Measurements from ENCODE around the gene GABRG3.

Gene GABRG3

DNA sequence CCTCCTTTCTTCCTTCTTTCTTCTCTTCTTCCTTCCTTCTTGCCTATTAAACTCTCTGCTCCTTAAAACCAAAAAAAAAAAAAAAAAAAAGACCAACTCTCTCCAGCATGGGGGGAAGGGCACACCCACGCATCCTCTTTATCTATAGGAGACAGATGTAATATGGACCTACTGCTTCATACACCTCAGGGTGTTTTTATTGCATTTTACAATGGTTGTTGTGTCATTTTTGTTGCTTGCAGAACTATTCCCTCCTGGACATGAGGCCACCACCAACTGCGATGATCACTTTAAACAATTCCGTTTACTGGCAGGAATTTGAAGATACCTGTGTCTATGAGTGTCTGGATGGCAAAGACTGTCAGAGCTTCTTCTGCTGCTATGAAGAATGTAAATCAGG is 561.4 kb downstream of the GABRG3 start:
- DNase-seq: no peak

DNA sequence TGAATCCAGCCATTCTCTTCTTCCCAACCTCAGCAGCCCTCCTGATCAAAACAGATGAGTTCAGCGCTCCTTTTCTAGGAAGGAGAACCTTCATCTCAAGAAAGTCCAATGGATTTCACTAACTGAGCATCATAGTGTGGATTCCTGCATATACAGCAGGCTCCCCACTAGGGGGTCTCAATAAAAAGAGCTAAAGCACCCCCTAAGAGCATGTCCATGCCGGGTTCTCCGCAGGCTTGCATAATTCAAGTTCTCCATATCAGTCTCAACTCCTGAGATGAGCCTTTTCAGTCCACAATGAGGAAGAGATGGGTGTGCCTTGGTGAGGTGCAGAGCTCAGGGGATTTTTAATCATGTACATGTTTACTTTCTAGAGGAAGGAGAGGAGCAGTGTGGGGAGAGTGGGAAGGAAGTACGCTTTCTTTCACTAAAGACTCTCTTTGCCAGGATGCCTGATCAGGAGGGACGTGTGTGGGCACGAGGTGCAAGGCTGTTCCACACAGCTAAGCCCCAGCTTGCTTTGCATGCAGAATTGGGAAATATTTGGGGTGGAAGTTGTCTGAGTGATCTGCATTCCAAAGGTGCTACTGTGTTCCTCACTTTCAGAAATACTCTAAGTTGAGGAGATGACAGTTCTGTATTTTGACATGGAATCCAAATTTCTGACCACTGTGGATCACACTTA is 564.6 kb downstream of the GABRG3 start:
- no peak for DNase-seq

DNA sequence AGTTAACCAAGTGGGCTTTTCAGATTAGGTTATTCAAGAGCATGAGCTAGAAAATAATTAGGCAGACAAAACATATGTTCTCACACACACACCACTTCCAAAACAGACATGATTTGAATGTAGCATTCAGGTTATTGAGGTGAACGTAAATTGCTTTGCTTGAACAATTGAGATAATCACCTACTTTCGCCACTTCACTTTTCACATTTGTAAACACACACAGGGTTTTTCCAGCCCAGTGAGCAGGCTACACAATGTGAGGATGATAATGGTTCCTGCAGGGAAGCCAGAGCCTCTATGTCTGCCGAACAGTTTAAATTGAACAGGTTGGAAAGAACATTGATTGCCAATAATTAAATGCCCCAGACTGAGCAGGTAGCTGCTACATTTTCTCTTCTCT is 567.3 kb downstream of the GABRG3 start:
- no peak for DNase-seq

DNA sequence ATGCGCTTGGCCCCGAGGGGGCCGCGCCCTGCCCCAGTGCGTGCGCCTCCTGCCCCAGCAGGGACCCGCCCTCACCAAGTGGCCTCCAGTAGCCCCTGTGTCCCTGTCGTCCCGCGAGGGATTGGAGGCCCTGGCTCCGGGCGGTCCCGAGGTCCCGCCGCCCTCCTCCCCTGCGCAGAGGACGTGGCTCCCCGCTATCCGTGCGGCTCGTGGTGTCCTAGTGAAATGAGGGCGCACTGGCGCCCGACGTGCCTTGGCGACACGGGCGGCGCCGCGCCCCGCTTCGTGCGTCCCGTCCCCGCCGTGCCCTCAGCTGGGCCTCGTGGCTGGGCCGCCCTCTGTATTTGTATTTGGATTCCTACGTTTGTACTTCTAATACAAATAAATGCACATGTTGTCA is 570.6 kb downstream of the GABRG3 start:
- no peak for DNase-seq

DNA sequence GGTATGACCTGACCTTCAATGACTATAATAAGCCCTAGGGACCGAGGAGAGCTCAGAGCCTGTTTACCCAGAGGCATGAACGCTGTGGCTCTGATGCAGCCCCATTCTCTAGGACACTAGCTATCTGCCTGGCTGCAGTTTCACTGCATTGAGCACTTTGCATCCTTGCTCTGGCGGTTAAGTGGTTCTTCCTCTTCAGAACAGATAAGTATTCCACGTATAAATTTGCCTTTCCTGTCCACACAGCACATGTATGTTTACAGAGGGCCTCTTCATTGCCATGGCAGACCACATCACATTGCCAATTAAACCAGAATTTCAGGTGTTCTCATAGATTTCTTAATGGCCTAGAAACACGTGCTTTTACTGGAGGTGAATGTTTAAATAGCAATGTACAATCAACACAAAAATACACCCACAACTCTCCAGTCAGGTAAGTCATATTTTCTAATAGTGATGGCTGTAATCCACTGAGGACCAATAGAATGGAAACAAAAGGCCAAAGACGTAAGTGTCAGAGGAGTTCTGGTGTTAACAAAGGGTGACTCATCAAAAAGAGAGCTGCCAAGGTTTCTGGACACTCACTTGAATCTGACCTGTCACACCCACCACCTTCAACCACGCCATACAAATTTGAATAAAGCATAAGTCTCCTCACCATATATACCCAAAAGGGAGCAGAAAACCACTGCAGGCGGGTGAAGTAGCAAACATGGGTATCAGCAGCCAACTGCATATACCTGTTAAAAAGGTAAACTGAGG is 574.7 kb downstream of the GABRG3 start:
- DNase-seq: no peak

DNA sequence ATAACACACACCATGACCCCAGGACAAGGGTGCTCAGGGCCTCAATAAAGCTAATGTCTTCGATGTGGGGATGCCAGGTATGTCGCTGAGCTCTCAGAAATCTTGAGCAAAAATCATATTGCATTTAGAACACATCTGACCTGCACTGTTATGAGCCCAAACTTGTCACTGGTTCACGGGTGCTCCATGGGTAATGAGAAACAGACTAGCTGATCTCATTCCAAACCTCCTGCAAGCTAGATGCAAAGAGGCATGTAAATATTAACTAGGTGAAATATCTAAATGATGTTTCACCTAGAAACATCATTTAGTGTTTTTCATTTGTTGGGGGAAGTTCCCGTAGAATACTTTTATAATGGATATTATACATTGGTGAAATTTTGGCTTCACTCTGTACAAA is 578.8 kb downstream of the GABRG3 start:
- DNase-seq: no peak

DNA sequence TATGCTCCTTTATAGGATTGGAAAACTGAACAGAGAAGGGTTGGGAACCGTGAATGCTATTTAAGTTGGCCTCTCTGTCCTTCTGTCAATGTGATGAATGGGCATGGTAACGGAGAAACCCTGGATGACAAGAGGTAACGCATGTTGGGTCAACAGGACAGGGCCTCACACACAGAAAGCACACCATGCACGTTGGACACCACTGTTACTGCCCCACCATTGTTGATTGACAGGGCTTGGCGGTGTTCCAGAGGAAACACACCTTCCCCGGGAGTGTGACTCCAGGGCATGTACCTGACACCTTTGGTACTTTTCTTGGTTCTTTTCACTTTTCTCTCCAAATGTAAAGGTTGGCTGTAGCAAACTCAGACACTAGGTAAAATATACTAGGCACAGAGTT is 579.7 kb downstream of the GABRG3 start:
- no peak for DNase-seq

DNA sequence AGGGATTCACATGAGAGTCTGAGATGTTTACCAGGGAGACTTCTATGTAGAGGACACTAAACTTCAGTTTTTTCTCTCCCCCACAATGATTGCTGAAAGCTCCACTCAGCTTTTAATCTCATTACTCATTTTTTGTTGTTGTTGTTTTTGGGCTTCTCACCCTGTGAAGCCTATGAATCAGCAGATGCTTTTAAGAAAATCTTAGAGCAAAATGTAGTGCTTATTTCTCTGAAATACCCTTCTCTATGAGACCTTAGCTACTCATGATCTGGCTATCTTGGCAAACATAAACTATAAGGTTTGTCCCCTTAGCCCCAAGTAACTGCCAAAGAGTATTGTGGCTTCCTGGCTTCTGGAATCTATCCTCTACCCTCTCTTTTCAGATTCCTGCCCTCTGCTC is 590.8 kb downstream of the GABRG3 start:
- DNase-seq: no peak

DNA sequence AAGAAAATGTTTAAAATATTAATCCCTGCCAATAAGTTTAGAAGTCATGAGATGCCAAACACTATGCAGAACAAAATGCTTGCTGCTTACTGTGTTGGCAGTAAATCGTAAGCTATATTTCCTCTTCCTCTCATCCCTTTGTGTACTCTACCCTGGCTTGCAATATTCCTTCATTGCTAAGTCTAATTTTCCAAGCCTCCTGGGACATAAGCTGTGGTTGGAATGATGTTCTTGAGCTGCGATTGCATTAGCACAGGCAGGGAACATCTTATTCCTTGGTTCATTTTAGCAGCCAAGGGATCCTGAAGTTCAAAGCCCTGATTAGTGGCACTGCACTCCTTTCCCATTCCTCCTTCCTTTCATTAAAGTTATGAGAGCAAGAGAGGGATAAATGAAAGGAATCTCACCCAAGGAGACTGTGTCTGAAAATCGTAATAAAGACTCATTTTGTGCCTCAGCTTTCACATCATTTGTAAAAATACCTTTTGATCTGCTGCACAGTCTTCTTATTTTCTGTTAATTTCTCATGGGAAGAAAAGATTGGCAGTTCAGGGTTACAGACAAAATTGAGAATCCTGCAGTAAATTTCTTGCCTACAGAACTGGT is 592.9 kb downstream of the GABRG3 start:
- no peak for DNase-seq

DNA sequence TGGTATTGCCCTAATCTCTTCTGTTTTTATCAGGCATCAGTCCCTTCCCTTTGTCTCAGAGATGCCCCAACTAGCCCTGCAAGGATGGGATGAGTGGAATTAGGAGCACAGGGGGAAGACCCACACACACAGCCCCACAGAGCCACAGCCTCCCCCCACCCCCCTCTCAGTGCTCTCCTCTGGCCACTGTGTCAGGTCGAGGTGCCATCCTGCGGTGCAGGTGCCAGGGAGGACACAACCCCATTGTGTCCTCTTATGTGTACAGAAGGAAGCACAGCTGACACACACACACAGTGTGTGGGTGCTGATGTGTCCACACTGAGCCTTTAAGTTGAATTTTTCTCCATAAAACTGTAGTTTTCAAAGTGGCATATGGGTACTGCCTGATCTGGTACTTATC is 593.7 kb downstream of the GABRG3 start:
- DNase-seq: no peak

DNA sequence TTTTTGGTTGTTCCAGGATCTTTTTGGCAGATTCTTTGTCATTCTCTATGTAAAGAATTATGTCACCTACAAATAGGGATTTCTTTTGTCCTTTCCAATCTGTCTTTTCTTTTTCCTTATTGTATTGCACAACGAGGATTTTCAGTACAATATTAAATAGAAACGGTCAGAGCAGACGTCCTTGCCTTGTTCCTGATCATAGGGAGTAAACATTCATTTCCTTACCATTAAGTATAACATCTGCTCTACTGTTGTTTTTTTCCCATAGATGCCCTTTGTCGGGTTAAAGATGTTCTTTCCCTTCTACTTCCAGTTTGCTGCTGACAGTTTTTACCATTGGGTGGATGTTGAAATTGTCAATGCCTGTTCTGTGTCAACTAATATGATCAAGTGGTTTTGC is 599.8 kb downstream of the GABRG3 start:
- DNase-seq: no peak

DNA sequence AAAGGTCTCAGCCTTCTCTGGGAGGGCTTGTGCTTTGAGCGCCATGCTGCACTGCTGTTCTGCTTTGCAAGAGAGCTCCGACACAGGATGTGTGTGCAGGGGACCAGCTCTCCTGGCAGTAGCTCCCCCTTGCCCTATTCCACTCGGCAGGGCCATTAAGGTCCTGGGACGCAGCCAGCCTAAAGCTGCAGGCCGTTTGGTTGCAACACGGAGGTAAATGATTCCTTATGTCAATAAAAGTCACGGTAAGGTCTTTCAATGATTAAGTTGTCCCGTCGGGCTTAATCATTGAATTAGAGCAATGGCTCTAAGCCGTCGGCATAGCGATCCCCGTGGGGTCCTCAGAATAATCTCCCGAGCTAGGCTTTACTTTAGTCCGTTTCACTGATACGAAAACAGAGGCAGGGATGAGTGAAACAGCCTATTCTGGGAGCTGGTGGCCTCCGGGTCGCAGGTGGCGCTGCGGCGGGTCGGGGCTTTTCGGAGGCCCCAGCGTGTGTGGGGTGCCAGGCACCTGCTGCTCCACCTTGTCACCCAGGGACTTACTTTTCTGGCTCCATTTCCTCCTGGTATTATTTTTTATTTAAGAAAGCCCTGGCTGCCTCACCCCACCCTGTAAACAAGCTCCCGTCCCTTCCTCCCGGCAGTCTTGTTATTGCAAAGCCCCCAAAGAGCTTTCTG is 603.0 kb downstream of the GABRG3 start:
- no peak for DNase-seq

DNA sequence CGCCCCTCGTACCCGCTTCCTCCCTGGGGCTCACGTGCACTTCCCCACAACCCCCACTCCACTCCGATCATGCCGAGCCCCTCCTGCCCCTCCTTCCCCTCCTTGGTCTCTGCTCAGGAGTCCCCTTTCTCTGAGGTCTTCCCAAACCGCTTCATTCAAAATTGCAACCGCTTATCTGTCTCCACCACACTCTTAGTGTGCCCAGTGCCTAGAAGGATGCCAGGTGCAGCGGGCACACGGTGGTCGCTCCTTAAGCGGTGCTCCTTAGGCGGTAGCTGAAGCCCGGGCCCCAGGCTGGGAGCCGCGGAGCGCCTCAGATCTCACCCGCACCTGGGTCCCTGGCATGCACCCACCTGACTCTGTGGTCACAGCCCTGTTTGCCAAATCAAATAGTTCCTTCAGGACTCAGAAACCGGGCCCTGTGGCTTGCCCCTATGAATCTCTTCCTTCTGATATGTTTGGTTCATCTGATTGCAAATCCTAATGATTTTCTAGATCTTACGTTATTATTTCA is 603.6 kb downstream of the GABRG3 start:
- no peak for DNase-seq

DNA sequence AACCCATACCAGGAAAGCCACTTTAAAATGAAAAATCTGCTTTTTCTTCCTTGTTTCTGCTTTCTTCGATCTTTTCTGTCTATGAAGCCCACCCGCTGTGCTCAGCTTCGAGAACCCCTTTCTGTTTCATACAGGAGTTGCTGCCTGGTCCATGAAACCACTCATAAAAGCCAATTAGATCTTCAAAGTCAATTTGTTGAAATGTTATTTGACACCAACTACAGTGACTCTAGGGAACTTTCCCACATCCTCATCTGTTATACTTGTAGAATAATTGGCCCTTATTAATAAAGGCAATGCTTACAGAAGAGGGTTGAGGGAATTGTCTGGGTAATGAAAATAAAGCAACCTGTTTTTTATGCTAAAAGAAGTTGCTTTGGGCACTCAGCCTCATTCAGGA is 604.5 kb downstream of the GABRG3 start:
- no peak for DNase-seq

DNA sequence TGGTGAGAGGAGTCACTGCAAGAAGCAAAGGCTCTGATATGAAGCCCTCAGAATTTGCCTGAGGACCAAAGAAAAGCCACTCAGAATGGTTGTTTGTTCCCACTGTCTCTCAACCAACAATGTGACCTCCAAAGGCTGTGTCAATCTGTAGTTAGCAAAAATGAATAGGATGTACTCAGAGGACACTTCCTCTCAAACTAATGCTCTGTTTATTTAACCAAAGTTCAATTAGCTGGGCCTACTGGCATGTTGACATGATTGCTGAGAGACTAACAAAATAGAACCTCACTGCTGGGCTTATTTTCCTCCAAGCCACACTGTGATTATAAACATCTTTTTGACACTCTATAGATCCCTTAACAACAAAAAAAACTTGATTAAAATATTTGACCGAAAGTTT is 605.6 kb downstream of the GABRG3 start:
- no peak for DNase-seq

DNA sequence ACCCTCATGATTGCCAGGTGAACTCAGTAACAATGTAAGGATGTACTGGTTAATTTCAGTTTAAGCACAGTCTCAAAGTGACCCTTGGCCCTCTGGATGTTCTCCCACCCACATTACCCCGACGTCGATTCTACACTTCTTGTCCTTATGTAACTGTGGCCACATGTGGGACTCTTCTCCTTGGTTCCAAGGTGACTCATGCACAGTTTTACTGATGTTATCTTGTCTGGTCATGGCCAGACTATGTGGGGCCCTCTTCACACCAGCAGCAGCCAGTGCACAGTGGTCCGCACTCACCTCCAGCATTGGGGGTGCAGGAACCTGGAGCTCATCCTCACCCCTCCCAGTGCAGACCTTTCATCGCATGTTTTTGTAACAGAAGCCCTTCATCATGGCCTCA is 608.8 kb downstream of the GABRG3 start:
- DNase-seq: no peak

DNA sequence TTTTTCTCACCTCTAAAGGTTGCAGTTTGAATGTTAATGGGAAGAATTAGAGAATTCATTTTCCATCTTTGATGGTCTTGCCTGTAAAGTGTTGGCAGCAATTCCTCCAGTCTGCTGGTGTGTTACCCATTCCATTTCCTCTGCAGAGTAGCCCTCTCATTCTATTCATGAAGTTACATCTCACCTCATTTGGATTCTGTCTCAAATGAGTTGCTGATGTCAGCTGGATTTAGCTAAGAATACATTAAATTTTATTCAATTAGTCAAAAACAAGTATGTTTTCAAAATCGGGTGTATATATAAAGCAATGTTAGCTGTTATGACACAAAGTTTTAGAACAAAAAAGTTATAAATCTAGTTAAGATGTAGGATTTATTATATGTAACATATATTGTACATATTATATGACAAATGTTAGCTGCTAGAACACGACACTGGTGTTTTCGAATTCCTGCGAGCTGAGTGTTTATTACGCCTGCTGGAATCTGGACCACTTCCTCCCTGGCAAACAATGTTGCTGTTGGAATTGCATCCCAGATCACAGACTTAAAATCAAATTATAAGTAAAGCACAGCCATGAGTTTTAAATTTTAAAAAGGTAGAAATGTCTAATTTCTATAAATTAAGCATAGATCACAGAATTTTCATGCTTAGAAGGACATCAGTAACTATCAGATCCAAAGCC is 611.9 kb downstream of the GABRG3 start:
- no peak for DNase-seq

DNA sequence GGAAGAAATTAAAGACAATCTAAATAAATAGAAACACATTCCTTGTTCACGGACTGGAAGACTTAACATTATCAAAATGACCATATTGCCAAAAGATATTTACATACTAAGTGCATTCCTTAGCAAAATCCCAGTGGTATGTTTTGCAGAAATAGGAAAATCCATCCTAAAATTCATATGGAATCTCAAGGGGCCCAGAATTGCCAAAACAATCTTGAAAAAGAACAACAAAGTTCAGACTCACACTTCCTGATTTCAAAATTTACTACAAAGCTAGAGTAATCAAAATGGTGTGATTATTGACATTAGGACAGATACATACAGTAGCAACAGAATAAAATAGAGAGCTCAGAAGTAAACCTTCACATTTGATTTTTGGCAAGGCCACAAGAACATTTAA is 612.7 kb downstream of the GABRG3 start:
- no peak for DNase-seq

DNA sequence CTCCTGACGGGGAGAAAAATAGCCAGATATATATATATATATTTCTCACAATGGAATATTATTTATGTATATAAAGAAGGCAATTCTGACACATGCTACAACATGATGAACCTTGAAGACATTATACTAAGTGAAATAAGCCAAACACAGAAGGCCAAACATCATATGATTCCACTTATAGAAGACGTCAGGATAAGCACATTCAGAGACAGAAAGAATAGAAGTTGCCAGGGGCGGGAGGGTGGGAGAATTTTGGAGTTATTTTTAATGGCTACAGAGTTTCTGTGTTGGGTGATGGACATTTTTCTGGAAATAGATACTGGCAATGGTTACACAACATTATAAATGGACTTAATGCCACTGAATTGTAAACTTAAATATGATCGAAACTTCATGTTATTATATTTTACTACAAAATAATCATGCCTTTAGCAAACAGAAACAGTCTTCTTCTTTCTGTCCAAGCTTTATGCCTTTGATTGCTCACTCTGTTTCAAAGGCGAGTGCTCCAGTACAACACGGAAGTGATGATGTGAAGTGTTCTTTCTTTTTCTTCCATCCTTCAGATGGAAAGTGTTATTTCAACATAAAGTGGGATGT is 614.2 kb downstream of the GABRG3 start:
- DNase-seq: no peak

DNA sequence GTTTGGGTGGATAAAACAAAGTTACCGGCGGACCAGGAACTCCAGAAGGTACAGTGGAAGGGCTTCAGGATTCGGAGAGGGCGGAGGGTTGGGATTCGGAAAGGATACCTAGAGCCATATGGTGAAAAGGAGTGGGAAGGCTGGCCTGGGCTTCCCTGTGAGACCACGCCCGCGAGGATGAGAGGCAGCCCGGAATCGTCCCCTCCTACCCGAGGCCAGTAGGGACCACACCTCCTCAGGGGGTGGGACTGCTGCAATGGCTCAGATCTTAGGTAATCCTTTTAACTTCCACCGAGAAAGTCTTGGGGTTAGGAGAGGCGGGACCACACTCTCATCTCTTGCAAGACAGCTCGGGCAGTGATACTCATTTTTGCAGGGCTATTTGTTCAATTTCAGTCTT is 616.8 kb downstream of the GABRG3 start:
- DNase-seq: no peak

DNA sequence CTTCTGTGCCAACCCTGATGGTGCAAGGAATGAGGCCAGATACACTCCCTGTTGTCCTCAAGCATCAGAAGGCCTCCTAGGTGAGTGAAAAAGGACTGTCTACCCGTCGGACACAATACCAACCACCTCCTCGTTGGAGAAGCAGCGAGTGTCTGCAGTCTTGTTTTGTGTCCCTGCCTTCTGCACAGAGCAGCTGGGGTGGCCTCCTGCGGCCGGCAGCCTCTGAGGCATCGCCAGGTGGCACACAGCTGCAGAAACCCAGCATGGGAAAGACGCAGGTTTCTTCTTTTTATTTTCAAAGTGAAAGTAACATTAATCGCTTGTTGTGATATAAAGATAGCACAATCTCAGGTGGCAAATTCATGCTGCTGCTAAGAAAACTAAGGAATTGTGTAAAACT is 618.3 kb downstream of the GABRG3 start:
- no peak for DNase-seq

DNA sequence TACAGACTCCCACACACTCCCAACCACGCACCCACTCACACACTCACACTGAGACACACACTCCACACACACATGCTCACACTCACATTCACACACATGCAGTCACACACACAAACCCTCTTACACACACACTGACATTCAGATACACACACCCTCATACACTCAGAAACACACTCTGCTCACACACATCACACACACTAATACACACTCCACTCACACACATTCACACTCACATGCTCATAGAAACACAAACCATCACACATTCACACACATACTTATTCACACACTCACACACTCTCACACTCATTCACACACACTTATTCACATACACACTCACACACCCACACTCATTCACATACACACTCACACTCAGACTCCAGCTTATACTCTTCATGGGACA is 618.8 kb downstream of the GABRG3 start:
- DNase-seq: no peak
